ENCODE results near the gene CACNB2.

- no peak for TF ChIP-seq CTCF (IDR thresholded peaks at IDR 0.05 in 4 of 5, conservative IDR thresholded peaks at IDR 0.05 in 1 of 5)
- no peak for TF ChIP-seq POLR2A (IDR thresholded peaks at IDR 0.05)
Measured at GRCh38 chr10:18224626-18225445, 84.6 kb downstream of the CACNB2 start.

Measured in gastrocnemius medialis (tissue), 4 donors.